ENCODE data around the gene TTYH1.

TTYH1 gene

DNA sequence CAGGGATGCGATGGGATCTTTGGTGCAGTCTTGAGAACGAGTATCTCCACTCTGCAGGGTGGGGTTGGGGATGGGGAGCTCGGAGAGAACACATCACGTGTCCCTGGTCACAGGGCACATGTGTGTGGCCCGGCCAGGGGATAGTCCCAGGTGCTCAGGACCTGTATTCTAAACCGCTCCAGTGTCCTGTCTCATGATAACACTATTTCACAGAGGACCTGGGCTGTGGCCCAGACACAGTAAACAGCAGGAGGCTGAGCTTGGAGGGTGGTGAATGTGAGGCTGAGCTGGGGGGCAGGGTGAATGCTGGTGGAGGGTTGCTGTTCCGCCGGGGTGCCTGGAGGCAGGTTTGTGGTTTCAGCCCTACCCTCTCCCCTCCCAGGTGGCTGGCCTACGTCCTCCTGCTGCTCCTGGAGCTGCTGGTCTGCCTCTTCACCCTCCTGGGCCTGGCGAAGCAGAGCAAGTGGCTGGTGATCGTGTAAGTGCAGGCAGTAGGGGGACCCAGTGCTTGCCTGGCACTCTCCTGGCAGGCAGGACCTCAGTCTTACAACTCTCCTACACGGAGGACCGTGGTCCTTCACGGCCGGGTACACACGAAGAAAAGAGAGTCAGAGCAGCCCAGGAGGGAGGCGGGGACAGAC is 11.1 kb downstream of the TTYH1 start:
- Histone ChIP-seq H3K23ac (ENCODE audit: low read depth, low read length, poor library complexity) (peak overlapping the region; percentile 60), H3K18ac (ENCODE audit: low read length) (peak overlapping the region; percentile 84), H3K27ac (replicated peaks; ENCODE audit: low read length) (peak overlapping the region; percentile 49), H2BK120ac (ENCODE audit: low read depth, low read length) (no peak overlapping the region), H3K27me3 (ENCODE audit: control insufficient read depth in 3 of 3, insufficient read depth in 3 of 3, low read depth in 1 of 3, low read length in 3 of 3) (no peaks in the 10 kb centered on the region), H2AFZ (ENCODE audit: low read length) (no peak overlapping the region), H2BK12ac (ENCODE audit: low read length) (peak overlapping the region; percentile 82), H3K9ac (ENCODE audit: low read depth, low read length, poor library complexity) (peak overlapping the region; percentile 12), H4K8ac (ENCODE audit: low read depth, low read length) (peak overlapping the region; percentile 68), H3K4me2 (ENCODE audit: insufficient read depth, low read length, poor library complexity, severe bottlenecking) (no peak overlapping the region), H3K4me3 (ENCODE audit: low read length in 2 of 2) (no peak overlapping the region), H3K4ac (ENCODE audit: low read length) (no peak overlapping the region), H3K9me3 (replicated peaks in 1 of 2; ENCODE audit: control insufficient read depth in 2 of 2, insufficient read depth in 1 of 2, low read depth in 1 of 2, low read length in 2 of 2) (peaks cover 0 to 2% of the 10 kb centered on the region in 2 donors), H2BK15ac (ENCODE audit: low read length) (peak overlapping the region; percentile 7), H4K91ac (ENCODE audit: low read depth, low read length, poor library complexity) (peak overlapping the region; percentile 38), H3K36me3 (replicated peaks in 1 of 2; ENCODE audit: control insufficient read depth in 2 of 2, insufficient read depth in 2 of 2, low read length in 2 of 2) (peaks cover 38 to 53% of the 10 kb centered on the region in 2 donors), H2AK5ac (ENCODE audit: low read depth, low read length) (peak overlapping the region; percentile 86), H3K14ac (ENCODE audit: low read length) (no peak overlapping the region), H3K79me1 (ENCODE audit: low read depth, low read length) (peaks cover 22% of the 10 kb centered on the region), H2BK5ac (ENCODE audit: low read length) (peak overlapping the region; percentile 70), H3K4me1 (ENCODE audit: control insufficient read depth in 2 of 2, insufficient read depth in 1 of 2, low read depth in 1 of 2, low read length in 2 of 2) (peaks cover 14 to 46% of the 10 kb centered on the region in 2 donors)
- no CpG with 5 or more reads among the region's 17 CpGs for WGBS, 2 donors (ENCODE audit: extremely low coverage in 2 of 2, insufficient read length in 2 of 2, insufficient replicate concordance in 1 of 2)
- DNase-seq (ENCODE audit: low spot score), result no peak

DNA sequence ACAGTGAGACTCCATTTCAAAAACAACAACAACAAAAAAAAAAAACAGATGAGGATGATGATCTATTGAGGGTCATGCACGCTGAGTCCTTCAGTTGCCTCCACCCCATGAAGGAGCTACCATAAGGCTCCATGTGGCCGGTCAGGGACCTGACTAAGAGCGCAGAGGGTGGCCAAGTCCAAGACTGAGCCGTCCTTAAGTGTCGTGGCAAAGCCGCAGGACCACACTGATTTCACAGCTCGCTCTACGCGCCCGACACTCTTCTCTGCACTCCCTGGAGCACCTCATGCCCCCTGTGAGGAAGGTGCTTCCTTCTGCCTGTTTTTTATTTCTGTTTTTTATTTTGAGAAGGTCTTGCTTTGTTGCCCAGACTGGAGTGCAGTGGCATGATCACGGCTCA is 12.3 kb downstream of the TTYH1 start:
- Histone ChIP-seq H4K91ac (ENCODE audit: low read depth, low read length, poor library complexity) (no peak overlapping the region), H3K18ac (ENCODE audit: low read length) (no peak overlapping the region), H4K8ac (ENCODE audit: low read depth, low read length) (no peak overlapping the region), H3K27ac (replicated peaks; ENCODE audit: low read length) (no peak overlapping the region), H3K14ac (ENCODE audit: low read length) (no peak overlapping the region), H3K4me3 (ENCODE audit: low read length in 2 of 2) (no peak overlapping the region), H2AFZ (ENCODE audit: low read length) (no peak overlapping the region), H2BK12ac (ENCODE audit: low read length) (no peak overlapping the region), H3K79me1 (ENCODE audit: low read depth, low read length) (peaks cover 15% of the 10 kb centered on the region), H3K23ac (ENCODE audit: low read depth, low read length, poor library complexity) (no peak overlapping the region), H3K4ac (ENCODE audit: low read length) (no peak overlapping the region), H2BK120ac (ENCODE audit: low read depth, low read length) (no peak overlapping the region), H3K27me3 (ENCODE audit: control insufficient read depth in 3 of 3, insufficient read depth in 3 of 3, low read depth in 1 of 3, low read length in 3 of 3) (no peaks in the 10 kb centered on the region), H2AK5ac (ENCODE audit: low read depth, low read length) (no peak overlapping the region), H3K4me1 (ENCODE audit: control insufficient read depth in 2 of 2, insufficient read depth in 1 of 2, low read depth in 1 of 2, low read length in 2 of 2) (peaks cover 7 to 38% of the 10 kb centered on the region in 2 donors), H3K4me2 (ENCODE audit: insufficient read depth, low read length, poor library complexity, severe bottlenecking) (no peak overlapping the region), H2BK15ac (ENCODE audit: low read length) (no peak overlapping the region), H2BK5ac (ENCODE audit: low read length) (no peak overlapping the region), H3K9me3 (replicated peaks in 1 of 2; ENCODE audit: control insufficient read depth in 2 of 2, insufficient read depth in 1 of 2, low read depth in 1 of 2, low read length in 2 of 2) (peaks cover 0 to 2% of the 10 kb centered on the region in 2 donors), H3K36me3 (replicated peaks in 1 of 2; ENCODE audit: control insufficient read depth in 2 of 2, insufficient read depth in 2 of 2, low read length in 2 of 2) (peaks cover 37 to 55% of the 10 kb centered on the region in 2 donors), H3K9ac (ENCODE audit: low read depth, low read length, poor library complexity) (no peak overlapping the region)
- DNase-seq (ENCODE audit: low spot score), result no peak
- no CpG with 5 or more reads among the region's 11 CpGs for WGBS, 2 donors (ENCODE audit: extremely low coverage in 2 of 2, insufficient read length in 2 of 2, insufficient replicate concordance in 1 of 2)

- no peak overlapping the region for H3K14ac ChIP-seq (ENCODE audit: low read length)
- H3K79me1 ChIP-seq (ENCODE audit: low read depth, low read length), result peaks cover 13% of the 10 kb centered on the region
- no peak overlapping the region for H2BK120ac ChIP-seq (ENCODE audit: low read depth, low read length)
- H3K4me3 ChIP-seq (ENCODE audit: low read length in 2 of 2), result no peak overlapping the region
- DNase-seq (ENCODE audit: low spot score), result no peak
- H3K9me3 ChIP-seq (replicated peaks in 1 of 2; ENCODE audit: control insufficient read depth in 2 of 2, insufficient read depth in 1 of 2, low read depth in 1 of 2, low read length in 2 of 2), result peaks cover 0 to under 1% of the 10 kb centered on the region in 2 donors
- no peak overlapping the region for H3K9ac ChIP-seq (ENCODE audit: low read depth, low read length, poor library complexity)
- H2BK12ac ChIP-seq (ENCODE audit: low read length), result no peak overlapping the region
- no peak overlapping the region for H2AFZ ChIP-seq (ENCODE audit: low read length)
- H3K23ac ChIP-seq (ENCODE audit: low read depth, low read length, poor library complexity), result no peak overlapping the region
- peaks cover 31 to 49% of the 10 kb centered on the region in 2 donors for H3K36me3 ChIP-seq (replicated peaks in 1 of 2; ENCODE audit: control insufficient read depth in 2 of 2, insufficient read depth in 2 of 2, low read length in 2 of 2)
- H3K27me3 ChIP-seq (ENCODE audit: control insufficient read depth in 3 of 3, insufficient read depth in 3 of 3, low read depth in 1 of 3, low read length in 3 of 3), result no peaks in the 10 kb centered on the region
- no peak overlapping the region for H3K4ac ChIP-seq (ENCODE audit: low read length)
- peak overlapping the region; percentile 5 for H3K18ac ChIP-seq (ENCODE audit: low read length)
- H3K4me1 ChIP-seq (ENCODE audit: control insufficient read depth in 2 of 2, insufficient read depth in 1 of 2, low read depth in 1 of 2, low read length in 2 of 2), result peaks cover 7 to 38% of the 10 kb centered on the region in 2 donors
- H2BK5ac ChIP-seq (ENCODE audit: low read length), result no peak overlapping the region
- no peak overlapping the region for H3K4me2 ChIP-seq (ENCODE audit: insufficient read depth, low read length, poor library complexity, severe bottlenecking)
- H4K8ac ChIP-seq (ENCODE audit: low read depth, low read length), result no peak overlapping the region
- no CpG with 5 or more reads among the region's 11 CpGs for WGBS, 2 donors (ENCODE audit: extremely low coverage in 2 of 2, insufficient read length in 2 of 2, insufficient replicate concordance in 1 of 2)
- H4K91ac ChIP-seq (ENCODE audit: low read depth, low read length, poor library complexity), result no peak overlapping the region
- H2BK15ac ChIP-seq (ENCODE audit: low read length), result no peak overlapping the region
- no peak overlapping the region for H2AK5ac ChIP-seq (ENCODE audit: low read depth, low read length)
- H3K27ac ChIP-seq (replicated peaks; ENCODE audit: low read length), result peak overlapping the region; percentile 34
These were observed 13.3 kb downstream of the TTYH1 start for GRCh38 chr19:54428323-54429175.

DNA sequence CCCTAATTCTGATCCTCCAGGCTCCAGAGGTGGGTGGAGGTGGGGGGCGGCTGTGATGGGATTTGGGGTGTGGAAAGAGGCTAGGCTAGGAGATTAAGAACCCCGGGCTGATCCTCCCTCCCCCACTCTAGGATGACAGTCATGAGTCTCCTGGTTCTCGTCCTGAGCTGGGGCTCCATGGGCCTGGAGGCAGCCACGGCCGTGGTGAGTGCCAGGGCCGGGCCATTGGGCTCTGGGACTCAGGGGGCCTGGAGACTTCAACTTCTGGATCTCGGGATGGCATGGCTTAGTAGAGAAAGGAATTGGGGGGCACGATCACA is 13.9 kb downstream of the TTYH1 start:
- no peak overlapping the region for H2BK120ac ChIP-seq (ENCODE audit: low read depth, low read length)
- H2AFZ ChIP-seq (ENCODE audit: low read length), result no peak overlapping the region
- WGBS, 2 donors (ENCODE audit: extremely low coverage in 2 of 2, insufficient read length in 2 of 2, insufficient replicate concordance in 1 of 2), result no CpG with 5 or more reads among the region's 8 CpGs
- H3K23ac ChIP-seq (ENCODE audit: low read depth, low read length, poor library complexity), result no peak overlapping the region
- no peak overlapping the region for H3K4ac ChIP-seq (ENCODE audit: low read length)
- H2BK12ac ChIP-seq (ENCODE audit: low read length), result no peak overlapping the region
- H4K91ac ChIP-seq (ENCODE audit: low read depth, low read length, poor library complexity), result no peak overlapping the region
- H2AK5ac ChIP-seq (ENCODE audit: low read depth, low read length), result no peak overlapping the region
- no peak overlapping the region for H2BK5ac ChIP-seq (ENCODE audit: low read length)
- peaks cover 12% of the 10 kb centered on the region for H3K79me1 ChIP-seq (ENCODE audit: low read depth, low read length)
- H2BK15ac ChIP-seq (ENCODE audit: low read length), result peak overlapping the region; percentile 90
- peak overlapping the region; percentile 19 for H3K4me2 ChIP-seq (ENCODE audit: insufficient read depth, low read length, poor library complexity, severe bottlenecking)
- peaks cover 7 to 44% of the 10 kb centered on the region in 2 donors for H3K4me1 ChIP-seq (ENCODE audit: control insufficient read depth in 2 of 2, insufficient read depth in 1 of 2, low read depth in 1 of 2, low read length in 2 of 2)
- peaks cover 35 to 51% of the 10 kb centered on the region in 2 donors for H3K36me3 ChIP-seq (replicated peaks in 1 of 2; ENCODE audit: control insufficient read depth in 2 of 2, insufficient read depth in 2 of 2, low read length in 2 of 2)
- no peaks in the 10 kb centered on the region for H3K27me3 ChIP-seq (ENCODE audit: control insufficient read depth in 3 of 3, insufficient read depth in 3 of 3, low read depth in 1 of 3, low read length in 3 of 3)
- peak overlapping the region; percentile 5 for H3K18ac ChIP-seq (ENCODE audit: low read length)
- no peak overlapping the region for H4K8ac ChIP-seq (ENCODE audit: low read depth, low read length)
- H3K4me3 ChIP-seq (ENCODE audit: low read length in 2 of 2), result no peak overlapping the region
- H3K27ac ChIP-seq (replicated peaks; ENCODE audit: low read length), result peak overlapping the region; percentile 83
- H3K9me3 ChIP-seq (replicated peaks in 1 of 2; ENCODE audit: control insufficient read depth in 2 of 2, insufficient read depth in 1 of 2, low read depth in 1 of 2, low read length in 2 of 2), result peaks cover 0 to 2% of the 10 kb centered on the region in 2 donors
- no peak overlapping the region for H3K9ac ChIP-seq (ENCODE audit: low read depth, low read length, poor library complexity)
- no peak for DNase-seq (ENCODE audit: low spot score)
- no peak overlapping the region for H3K14ac ChIP-seq (ENCODE audit: low read length)
